ENCODE measurements around the gene TAPBP. TPM values are rescaled to one million over a fixed set of nuclear protein-coding genes. Genes with fewer than 3 reads are reported as not detected.
A peak's percentile ranks its signal among the peaks of the same experiment; 100 is the strongest.

The TAPBP gene
- total and polyA plus RNA-seq, 9 of the 15 experiments (the other 6 are each of a cell fraction or from before 2014, with no cell fraction given): 5.6 to 74.0 (median 22.3) TPM

- 0 out of 2 replicates have a peak, but pooled peaks have one; percentile 15 for TF ChIP-seq ZNF212 (CRISPR knock-in tag; IDR thresholded peaks at IDR 0.05)
- TF ChIP-seq TGIF2 (CRISPR knock-in tag; IDR thresholded peaks at IDR 0.05): no peak; the same call in 1 of the 2 replicates
- TF ChIP-seq CHCHD3 (CRISPR knock-in tag; IDR thresholded peaks at IDR 0.05): peak; percentile 79; the same call in 1 of the 2 replicates
- peak; percentile 84 for TF ChIP-seq PHB (CRISPR knock-in tag; IDR thresholded peaks at IDR 0.05)
- TF ChIP-seq ZNF224 (CRISPR knock-in tag; IDR thresholded peaks at IDR 0.05): no peak
- TF ChIP-seq JUN (IDR thresholded peaks at IDR 0.05; ENCODE audit: borderline replicate concordance, low read depth, low read length): peak; percentile 43; the same call in 1 of the 2 replicates
- TF ChIP-seq JUN (CRISPR knock-in tag; IDR thresholded peaks at IDR 0.05; ENCODE audit: borderline replicate concordance): peak; percentile 83; the same call in 1 of the 2 replicates
- no peak for TF ChIP-seq ZC3H11A (IDR thresholded peaks at IDR 0.05; ENCODE audit: low read depth, low read length)
- TF ChIP-seq ZBTB49 (CRISPR knock-in tag; IDR thresholded peaks at IDR 0.05; ENCODE audit: borderline replicate concordance): peak; percentile 60; the same call in 1 of the 2 replicates
- no peak for TF ChIP-seq SAFB2 (IDR thresholded peaks at IDR 0.05; ENCODE audit: borderline replicate concordance, low read depth, low read length, severe bottlenecking)
- peak; percentile 65 to 95 for TF ChIP-seq SIN3A (IDR thresholded peaks at IDR 0.05; ENCODE audit: borderline replicate concordance in 2 of 2, control insufficient read depth in 1 of 2, low read depth in 2 of 2, low read length in 2 of 2)
- no peak for TF ChIP-seq MCM3 (IDR thresholded peaks at IDR 0.05)
- TF ChIP-seq IRF9 (tag; IDR thresholded peaks at IDR 0.05): peak; percentile 3; the same call in 1 of the 2 replicates
- peak; percentile 92 for TF ChIP-seq GATAD2B (IDR thresholded peaks at IDR 0.05; ENCODE audit: borderline replicate concordance)
- no peak for TF ChIP-seq TFAM (CRISPR knock-in tag; conservative IDR thresholded peaks at IDR 0.05)
- TF ChIP-seq ETV6 (IDR thresholded peaks at IDR 0.05; ENCODE audit: borderline replicate concordance in 1 of 2, low read depth in 2 of 2, low read length in 1 of 2): peak; percentile 1 to 48; a peak in 1 of 4 replicates
- TF ChIP-seq ETV6 (CRISPR knock-in tag; IDR thresholded peaks at IDR 0.05; ENCODE audit: borderline replicate concordance): no peak
- no peak for TF ChIP-seq ZZZ3 (IDR thresholded peaks at IDR 0.05)
- TF ChIP-seq NR3C1 (CRISPR knock-in tag; IDR thresholded peaks at IDR 0.05): no peak
- peak; percentile 16 to 35; a peak in 2 of 4 replicates for TF ChIP-seq BCLAF1 (IDR thresholded peaks at IDR 0.05; ENCODE audit: borderline replicate concordance in 1 of 2, control insufficient read depth in 1 of 2, low read depth in 2 of 2, low read length in 1 of 2)
- TF ChIP-seq HDGF (IDR thresholded peaks at IDR 0.05): no peak
- TF ChIP-seq HOXB6 (CRISPR knock-in tag; IDR thresholded peaks at IDR 0.05; ENCODE audit: borderline replicate concordance): peak; percentile 8; the same call in 1 of the 2 replicates
These were observed 14.5 kb downstream of the TAPBP start (continued) for GRCh38 chr6:33299237-33299944.

Data from K562 (cell line).